Activated naive CD4-positive, alpha-beta T cell treated with anti-CD3 and anti-CD28 coated beads, Interleukin-2, amount 50 U/mL, for 72 hours (primary cell): ENCODE results near the gene GPX3. TPM values are rescaled to one million over a fixed set of nuclear protein-coding genes. Genes with fewer than 3 reads are reported as not detected.

Experiments used
- ATAC-seq, 2 donors: fragments of 150-1000 bp; cut with Tn5 transposase; 2 replicates each; pipeline ENCODE4 v1.10.0; 2021; ENCODE audit warnings: mild to moderate bottlenecking in 2 of 2, moderate library complexity in 2 of 2
- DNase-seq, 2 donors: peaks; one replicate each; pipeline ENCODE4 v3.0.0; 2021 to 2022; ENCODE audit warnings: low spot score in 2 of 2
- H3K27ac Mint-ChIP-seq, 2 donors: one replicate each; pipeline ENCODE4 v1.8.0; 2022; ENCODE audit warnings: mild to moderate bottlenecking in 2 of 2, mixed read lengths in 2 of 2
- H3K36me3 Mint-ChIP-seq, 2 donors: one replicate each; pipeline ENCODE4 v1.8.0; 2022; ENCODE audit warnings: mixed read lengths in 2 of 2
- H3K9me3 Mint-ChIP-seq, 2 donors: one replicate each; pipeline ENCODE4 v1.8.0; 2022; ENCODE audit warnings: mixed read lengths in 2 of 2
- total RNA-seq, 2 donors: library from RNA; stranded (reverse); gene quantifications; one replicate each; pipeline ENCODE4 v1.2.3, GENCODE V29; 2022

GPX3 gene
- total RNA-seq, 2 donors from 2014 or later = 0.23 TPM; not detected in 1

- no peak for DNase-seq
- no peak for ATAC-seq
- no peak overlapping the region for H3K27ac Mint-ChIP-seq
- H3K36me3 Mint-ChIP-seq = peaks cover 7 to 44% of the 10 kb centered on the region in 2 donors
- H3K9me3 Mint-ChIP-seq = no peaks in the 10 kb centered on the region
These were observed 4.8 kb downstream of the GPX3 start for GRCh38 chr5:151025250-151025606.

GRCh38 chr5:151026088-151026487 is 5.7 kb downstream of the GPX3 start:
- H3K36me3 Mint-ChIP-seq = peaks cover 7 to 52% of the 10 kb centered on the region in 2 donors
- ATAC-seq = no peak
- no peak for DNase-seq
- H3K27ac Mint-ChIP-seq = peak overlapping the region; percentile 65 to 73
- no peaks in the 10 kb centered on the region for H3K9me3 Mint-ChIP-seq

- Mint-ChIP-seq H3K27ac (peak overlapping the region in 1 of 2 donors; percentile 36), H3K9me3 (no peaks in the 10 kb centered on the region), H3K36me3 (peaks cover 7 to 54% of the 10 kb centered on the region in 2 donors)
- ATAC-seq = no peak
- DNase-seq = no peak
These were observed 6.3 kb downstream of the GPX3 start for GRCh38 chr5:151026679-151027078.

GRCh38 chr5:151027961-151028479 is 7.6 kb downstream of the GPX3 start:
- ATAC-seq (peak in 1 of 2 donors; percentile 10), DNase-seq (no peak)
- Mint-ChIP-seq H3K9me3 (no peaks in the 10 kb centered on the region), H3K36me3 (peaks cover 11 to 59% of the 10 kb centered on the region in 2 donors), H3K27ac (peak overlapping the region; percentile 61 to 89)

- H3K9me3 Mint-ChIP-seq = no peaks in the 10 kb centered on the region
- ATAC-seq = no peak
- H3K27ac Mint-ChIP-seq = peak overlapping the region in 1 of 2 donors; percentile 61
- peaks cover 11 to 59% of the 10 kb centered on the region in 2 donors for H3K36me3 Mint-ChIP-seq
- no peak for DNase-seq
These were observed 8.3 kb downstream of the GPX3 start for GRCh38 chr5:151028717-151029116.

- Mint-ChIP-seq H3K9me3 (no peaks in the 10 kb centered on the region), H3K36me3 (peaks cover 16 to 66% of the 10 kb centered on the region in 2 donors), H3K27ac (no peak overlapping the region)
- ATAC-seq (no peak), DNase-seq (no peak)
These were observed 9.0 kb downstream of the GPX3 start for GRCh38 chr5:151029179-151030055.

GRCh38 chr5:151030056-151030336 is 9.6 kb downstream of the GPX3 start:
- H3K36me3 Mint-ChIP-seq = peaks cover 18 to 72% of the 10 kb centered on the region in 2 donors
- H3K27ac Mint-ChIP-seq = no peak overlapping the region
- ATAC-seq (no peak), DNase-seq (no peak)
- no peaks in the 10 kb centered on the region for H3K9me3 Mint-ChIP-seq

- H3K9me3 Mint-ChIP-seq = no peaks in the 10 kb centered on the region
- H3K36me3 Mint-ChIP-seq = peaks cover 19 to 71% of the 10 kb centered on the region in 2 donors
- H3K27ac Mint-ChIP-seq = peak overlapping the region in 1 of 2 donors; percentile 7
- DNase-seq (no peak), ATAC-seq (no peak)
These were observed 10.0 kb downstream of the GPX3 start for GRCh38 chr5:151030379-151030778.

GRCh38 chr5:151031554-151031953 is 11.2 kb downstream of the GPX3 start:
- Mint-ChIP-seq H3K27ac (peak overlapping the region; percentile 7 to 8), H3K9me3 (no peaks in the 10 kb centered on the region), H3K36me3 (peaks cover 25 to 66% of the 10 kb centered on the region in 2 donors)
- no peak for DNase-seq
- ATAC-seq = no peak

- no peaks in the 10 kb centered on the region for H3K9me3 Mint-ChIP-seq
- DNase-seq = no peak
- no peak for ATAC-seq
- H3K27ac Mint-ChIP-seq = no peak overlapping the region
- peaks cover 32 to 73% of the 10 kb centered on the region in 2 donors for H3K36me3 Mint-ChIP-seq
These were observed 13.0 kb downstream of the GPX3 start for GRCh38 chr5:151033217-151033934.

GRCh38 chr5:151034422-151035379 is 14.3 kb downstream of the GPX3 start:
- Mint-ChIP-seq H3K27ac (peak overlapping the region in 1 of 2 donors; percentile 28), H3K36me3 (peaks cover 37 to 64% of the 10 kb centered on the region in 2 donors), H3K9me3 (no peaks in the 10 kb centered on the region)
- peak in 1 of 2 donors; percentile 52 for ATAC-seq
- DNase-seq = no peak

GRCh38 chr5:151036556-151036955 is 16.2 kb downstream of the GPX3 start:
- ATAC-seq = no peak
- Mint-ChIP-seq H3K27ac (peak overlapping the region in 1 of 2 donors; percentile 78), H3K36me3 (peaks cover 38 to 52% of the 10 kb centered on the region in 2 donors), H3K9me3 (no peaks in the 10 kb centered on the region)
- no peak for DNase-seq

- H3K36me3 Mint-ChIP-seq = peaks cover 39 to 49% of the 10 kb centered on the region in 2 donors
- H3K9me3 Mint-ChIP-seq = no peaks in the 10 kb centered on the region
- ATAC-seq (no peak), DNase-seq (no peak)
- peak overlapping the region; percentile 67 to 78 for H3K27ac Mint-ChIP-seq
These were observed 17.4 kb downstream of the GPX3 start for GRCh38 chr5:151037561-151038411.

GRCh38 chr5:151038412-151038745 is 18.0 kb downstream of the GPX3 start:
- Mint-ChIP-seq H3K27ac (peak overlapping the region; percentile 67 to 88), H3K9me3 (no peaks in the 10 kb centered on the region), H3K36me3 (peaks cover 43 to 48% of the 10 kb centered on the region in 2 donors)
- DNase-seq (no peak), ATAC-seq (no peak)

- Mint-ChIP-seq H3K9me3 (no peaks in the 10 kb centered on the region), H3K36me3 (peaks cover 43 to 48% of the 10 kb centered on the region in 2 donors), H3K27ac (peak overlapping the region; percentile 67 to 88)
- peak; percentile 46 to 90 for ATAC-seq
- DNase-seq = no peak
These were observed 18.4 kb downstream of the GPX3 start for GRCh38 chr5:151038801-151039238.
